IPS DF 4.7 (cell line): ENCODE measurements around the gene SLC2A11.
"Not testable (repeated sequence)": the region's sequence is repeated elsewhere in the genome, so short reads cannot be mapped to it uniquely, and the experiment has no call there.

ENCODE experiments used
- DNase-seq: peaks from one replicate; pipeline ENCODE4 v3.0.0-alpha.2; 2013; ENCODE audit warnings: low spot score; ENCODE audit errors: extremely low read depth

Gene SLC2A11

GRCh38 chr22:23889620-23890019 lies 31.9 kb downstream of the SLC2A11 start:
- DNase-seq, result no peak

- DNase-seq, result no peak
Measured at GRCh38 chr22:23891726-23892125, 34.1 kb downstream of the SLC2A11 start.

GRCh38 chr22:23892130-23892529 lies 34.5 kb downstream of the SLC2A11 start:
- DNase-seq, result no peak

- DNase-seq, result no peak
Measured at GRCh38 chr22:23892706-23893105, 35.0 kb downstream of the SLC2A11 start.

GRCh38 chr22:23893121-23893944 lies 35.7 kb downstream of the SLC2A11 start:
- DNase-seq, result no peak

GRCh38 chr22:23893945-23894709 lies 36.5 kb downstream of the SLC2A11 start, which contains the start of gene MIF:
Gene MIF (plus strand): TSS chr22:23894383. CDS start chr22:23894475, 92 bp downstream.
- peak; percentile 74 for DNase-seq

GRCh38 chr22:23894710-23895598 lies 37.3 kb downstream of the SLC2A11 start:
- no peak for DNase-seq

GRCh38 chr22:23895599-23896144 lies 38.0 kb downstream of the SLC2A11 start:
- DNase-seq, result no peak

GRCh38 chr22:23896166-23896522 lies 38.5 kb downstream of the SLC2A11 start:
- no peak for DNase-seq

GRCh38 chr22:23896523-23897186 lies 39.0 kb downstream of the SLC2A11 start:
- DNase-seq, result no peak

- DNase-seq, result no peak
Measured at GRCh38 chr22:23897320-23897719, 39.6 kb downstream of the SLC2A11 start.

GRCh38 chr22:23898006-23898974 lies 40.6 kb downstream of the SLC2A11 start:
- DNase-seq, result no peak

GRCh38 chr22:23899042-23899745 lies 41.5 kb downstream of the SLC2A11 start:
- no peak for DNase-seq

- not testable (repeated sequence) for DNase-seq
Measured at GRCh38 chr22:23900227-23900626, 42.6 kb downstream of the SLC2A11 start.

GRCh38 chr22:23901600-23901999 lies 43.9 kb downstream of the SLC2A11 start:
- DNase-seq, result no peak

- no peak for DNase-seq
Measured at GRCh38 chr22:23903328-23903971, 45.8 kb downstream of the SLC2A11 start.

- no peak for DNase-seq
Measured at GRCh38 chr22:23904573-23905254, 47.0 kb downstream of the SLC2A11 start.

GRCh38 chr22:23906641-23907040 lies 49.0 kb downstream of the SLC2A11 start:
- no peak for DNase-seq
